Stimulated activated effector memory CD8-positive, alpha-beta T cell treated with anti-CD3 and anti-CD28 coated beads, Interleukin-12 subunit alpha, Interleukin-12 subunit beta, amount 100 ng/mL, for 72 hours (primary cell): ENCODE results near the gene PKN1.
A peak's percentile ranks its signal among the peaks of the same experiment; 100 is the strongest.
"Not testable (repeated sequence)": the region's sequence is repeated elsewhere in the genome, so short reads cannot be mapped to it uniquely, and the experiment has no call there.

Experiments used
- ATAC-seq: fragments of 150-1000 bp; cut with Tn5 transposase; 2 replicates; pipeline ENCODE4 v1.10.0; 2021
- DNase-seq, 2 donors: peaks; one replicate each; pipeline ENCODE4 v3.0.0; 2021 to 2022; ENCODE audit warnings: low spot score in 2 of 2
- H3K27ac Mint-ChIP-seq: one replicate; pipeline ENCODE4 v1.8.0; 2022; ENCODE audit warnings: mild to moderate bottlenecking, mixed read lengths
- H3K36me3 Mint-ChIP-seq: one replicate; pipeline ENCODE4 v1.8.0; 2022; ENCODE audit warnings: mild to moderate bottlenecking, mixed read lengths
- H3K4me1 Mint-ChIP-seq: one replicate; pipeline ENCODE4 v1.8.0; 2022; ENCODE audit warnings: mixed read lengths
- H3K4me3 Mint-ChIP-seq: one replicate; pipeline ENCODE4 v1.8.0; 2022; ENCODE audit warnings: mild to moderate bottlenecking, mixed read lengths
- H3K9me3 Mint-ChIP-seq: one replicate; pipeline ENCODE4 v1.8.0; 2022; ENCODE audit warnings: mixed read lengths

Gene PKN1

DNA sequence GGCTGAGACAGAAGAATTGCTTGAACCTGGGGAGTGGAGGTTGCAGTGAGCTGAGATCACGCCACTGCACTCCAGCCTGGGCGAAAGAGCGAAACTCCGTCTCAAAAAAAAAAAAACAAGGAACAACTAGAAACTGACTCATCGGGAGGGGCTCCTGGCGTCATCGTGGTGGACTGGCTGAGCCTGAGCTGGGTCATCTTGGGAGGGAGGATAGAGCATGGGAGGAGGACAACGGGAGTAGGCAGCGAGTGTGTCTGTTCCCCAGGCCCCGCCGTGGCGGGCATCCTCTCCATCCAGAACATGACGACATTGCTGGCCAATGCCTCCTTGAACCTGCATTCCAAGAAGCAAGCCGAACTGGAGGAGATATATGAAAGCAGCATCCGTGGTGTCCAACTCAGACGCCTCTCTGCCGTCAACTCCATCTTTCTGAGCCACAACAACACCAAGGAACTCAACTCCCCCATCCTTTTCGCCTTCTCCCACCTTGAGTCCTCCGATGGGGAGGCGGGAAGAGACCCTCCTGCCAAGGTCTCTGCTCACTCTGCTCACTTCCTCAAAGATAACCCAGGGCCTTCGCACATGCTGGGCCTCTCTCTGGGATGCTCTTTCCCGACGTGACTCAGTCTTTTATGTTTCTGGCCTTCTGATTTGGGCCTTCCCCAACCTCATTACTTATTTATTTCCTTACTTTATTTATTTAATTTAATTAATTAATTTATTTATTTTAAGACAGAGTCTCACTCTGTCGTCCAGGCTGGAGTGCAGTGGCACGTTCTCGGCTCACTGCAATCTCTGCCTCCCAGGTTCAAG is 30.6 kb upstream of the PKN1 start:
- no peak for ATAC-seq
- H3K4me1 Mint-ChIP-seq, result peaks cover 48% of the 10 kb centered on the region
- DNase-seq, result no peak

DNA sequence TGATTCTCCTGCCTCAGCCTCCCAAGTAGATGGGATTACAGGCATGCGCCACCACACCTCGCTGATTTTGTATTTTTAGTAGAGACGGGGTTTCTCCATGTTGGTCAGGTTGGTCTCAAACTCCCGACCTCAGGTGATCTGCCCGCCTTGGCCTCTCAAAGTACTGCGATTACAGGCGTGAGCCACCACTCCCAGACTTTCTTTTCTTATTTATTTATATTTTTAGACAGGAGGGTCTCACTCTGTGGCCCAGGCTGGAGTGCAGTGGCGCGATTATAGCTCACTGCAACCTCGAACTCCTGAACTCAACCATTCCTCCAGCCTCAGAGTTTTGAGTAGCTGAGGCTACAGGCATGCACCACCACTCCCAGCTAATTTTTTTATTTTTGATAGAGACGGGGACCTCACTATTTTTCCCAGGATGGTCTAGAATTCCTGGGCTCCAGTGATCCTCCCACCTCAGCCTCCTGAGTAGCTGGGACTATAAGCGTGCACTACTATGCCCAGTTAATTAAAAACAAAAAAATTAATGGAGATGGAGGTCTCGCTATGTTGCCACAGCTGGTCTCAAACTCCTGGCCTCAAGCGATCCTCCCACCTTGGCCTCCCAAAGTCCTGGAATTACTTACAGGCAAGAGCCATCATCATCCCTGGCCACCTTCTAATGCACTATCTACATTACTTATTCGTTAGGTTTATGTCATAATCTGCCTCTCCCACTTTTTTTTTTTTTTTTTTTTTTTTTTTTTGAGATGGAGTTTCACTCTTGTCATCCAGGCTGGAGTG is 29.8 kb upstream of the PKN1 start:
- Mint-ChIP-seq H3K27ac (peak overlapping the region; percentile 82), H3K36me3 (peaks cover 100% of the 10 kb centered on the region), H3K4me1 (peaks cover 49% of the 10 kb centered on the region)
- not testable (repeated sequence) for ATAC-seq, H3K4me3 Mint-ChIP-seq, H3K9me3 Mint-ChIP-seq, DNase-seq

More for the DNA sequence above, 30.6 kb upstream of the PKN1 start:
- peak overlapping the region; percentile 82 for H3K27ac Mint-ChIP-seq
- peaks cover 100% of the 10 kb centered on the region for H3K36me3 Mint-ChIP-seq
- no peak overlapping the region for H3K4me3 Mint-ChIP-seq
- no peaks in the 10 kb centered on the region for H3K9me3 Mint-ChIP-seq

DNA sequence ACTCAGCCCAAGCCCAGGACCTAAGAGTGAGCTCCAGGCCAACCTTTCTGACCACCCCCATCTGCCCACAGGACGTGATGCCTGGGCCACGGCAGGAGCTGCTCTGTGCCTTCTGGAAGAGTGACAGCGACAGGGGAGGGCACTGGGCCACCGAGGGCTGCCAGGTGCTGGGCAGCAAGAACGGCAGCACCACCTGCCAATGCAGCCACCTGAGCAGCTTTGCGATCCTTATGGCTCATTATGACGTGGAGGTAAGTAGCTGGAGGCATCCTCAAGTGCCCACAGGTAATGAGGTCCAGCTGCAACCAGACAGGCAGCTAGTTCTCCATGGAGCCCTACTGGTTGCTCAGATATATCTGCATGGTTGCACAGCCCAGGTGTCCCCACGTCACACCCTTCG is 28.8 kb upstream of the PKN1 start:
- H3K4me1 Mint-ChIP-seq, result peaks cover 59% of the 10 kb centered on the region
- no peaks in the 10 kb centered on the region for H3K9me3 Mint-ChIP-seq
- ATAC-seq (no peak), DNase-seq (no peak)
- H3K4me3 Mint-ChIP-seq, result no peak overlapping the region
- H3K27ac Mint-ChIP-seq, result peak overlapping the region; percentile 67
- H3K36me3 Mint-ChIP-seq, result peaks cover 100% of the 10 kb centered on the region

DNA sequence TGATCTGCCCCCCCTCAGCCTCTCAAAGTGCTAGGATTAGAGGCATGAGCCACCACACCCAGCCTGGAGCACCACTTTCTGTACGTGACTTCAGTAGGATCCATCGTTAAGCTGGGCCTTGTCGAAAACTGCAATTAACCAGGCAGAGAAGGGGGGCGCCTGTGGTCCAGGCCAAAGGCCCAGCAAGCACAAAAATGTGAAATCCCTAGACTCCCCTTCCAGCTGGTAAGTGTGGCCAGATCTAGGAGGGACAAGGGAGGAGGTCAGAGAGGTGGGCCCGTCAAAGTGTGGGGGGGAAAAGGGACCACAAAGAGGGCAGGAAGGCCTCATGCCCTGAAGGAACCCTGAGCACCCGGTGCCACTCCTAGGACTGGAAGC is 27.7 kb upstream of the PKN1 start:
- peaks cover 69% of the 10 kb centered on the region for H3K4me1 Mint-ChIP-seq
- H3K36me3 Mint-ChIP-seq, result peaks cover 100% of the 10 kb centered on the region
- DNase-seq (no peak), ATAC-seq (no peak)
- no peak overlapping the region for H3K4me3 Mint-ChIP-seq
- H3K27ac Mint-ChIP-seq, result peak overlapping the region; percentile 86
- H3K9me3 Mint-ChIP-seq, result no peaks in the 10 kb centered on the region

DNA sequence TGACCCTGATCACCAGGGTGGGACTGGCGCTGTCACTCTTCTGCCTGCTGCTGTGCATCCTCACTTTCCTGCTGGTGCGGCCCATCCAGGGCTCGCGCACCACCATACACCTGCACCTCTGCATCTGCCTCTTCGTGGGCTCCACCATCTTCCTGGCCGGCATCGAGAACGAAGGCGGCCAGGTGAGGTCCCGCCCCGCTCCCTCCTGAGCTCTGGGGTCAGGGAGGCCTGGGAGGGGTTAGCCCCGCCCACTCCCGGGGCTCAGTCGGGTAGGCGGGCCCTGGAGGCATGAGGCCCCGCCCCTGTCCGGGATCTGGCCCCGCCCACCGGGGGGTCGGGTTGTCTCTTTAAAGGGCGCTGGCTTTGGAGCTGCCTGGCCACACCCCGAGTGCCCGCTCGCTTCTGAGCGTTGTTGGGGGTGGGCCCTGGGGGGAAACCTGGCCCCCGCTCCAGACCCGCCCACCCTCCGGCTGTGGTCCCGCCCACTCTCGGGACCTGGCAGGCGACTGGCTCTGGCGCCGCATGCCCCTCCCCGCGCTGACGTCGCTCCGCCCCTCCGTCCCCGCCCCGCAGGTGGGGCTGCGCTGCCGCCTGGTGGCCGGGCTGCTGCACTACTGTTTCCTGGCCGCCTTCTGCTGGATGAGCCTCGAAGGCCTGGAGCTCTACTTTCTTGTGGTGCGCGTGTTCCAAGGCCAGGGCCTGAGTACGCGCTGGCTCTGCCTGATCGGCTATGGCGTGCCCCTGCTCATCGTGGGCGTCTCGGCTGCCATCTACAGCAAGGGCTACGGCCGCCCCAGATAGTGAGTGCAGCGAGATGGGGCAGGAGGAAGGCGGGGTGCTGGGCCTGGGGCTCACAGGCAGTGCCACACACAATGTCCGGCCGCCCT is 27.1 kb upstream of the PKN1 start:
- H3K36me3 Mint-ChIP-seq, result peaks cover 100% of the 10 kb centered on the region
- H3K27ac Mint-ChIP-seq, result peak overlapping the region; percentile 86
- peak; percentile 71 for ATAC-seq
- DNase-seq, result peak; percentile 95 to 97
- H3K4me1 Mint-ChIP-seq, result peaks cover 72% of the 10 kb centered on the region
- H3K9me3 Mint-ChIP-seq, result no peaks in the 10 kb centered on the region
- H3K4me3 Mint-ChIP-seq, result no peak overlapping the region

DNA sequence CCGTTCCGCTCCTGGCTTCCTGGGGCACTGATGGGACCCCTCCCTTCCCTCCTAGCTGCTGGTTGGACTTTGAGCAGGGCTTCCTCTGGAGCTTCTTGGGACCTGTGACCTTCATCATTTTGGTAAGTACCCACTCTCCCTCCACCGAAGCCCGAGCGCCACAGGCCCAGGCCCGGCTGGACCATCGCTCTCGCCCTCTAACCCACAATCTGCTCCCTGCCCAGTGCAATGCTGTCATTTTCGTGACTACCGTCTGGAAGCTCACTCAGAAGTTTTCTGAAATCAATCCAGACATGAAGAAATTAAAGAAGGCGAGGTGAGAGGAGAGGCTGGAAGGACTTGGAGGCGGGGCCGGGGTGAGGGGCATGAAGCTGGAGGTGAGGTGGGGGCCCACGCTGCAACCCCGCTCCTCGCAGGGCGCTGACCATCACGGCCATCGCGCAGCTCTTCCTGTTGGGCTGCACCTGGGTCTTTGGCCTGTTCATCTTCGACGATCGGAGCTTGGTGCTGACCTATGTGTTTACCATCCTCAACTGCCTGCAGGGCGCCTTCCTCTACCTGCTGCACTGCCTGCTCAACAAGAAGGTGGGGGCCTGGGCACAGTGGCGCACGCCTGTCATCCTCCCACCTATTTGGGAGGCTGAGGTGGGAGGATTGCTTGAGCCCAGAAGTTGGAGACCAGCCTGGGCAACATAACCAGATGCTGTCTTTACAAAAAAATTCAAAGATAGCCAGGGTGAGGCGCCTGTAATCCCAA is 26.3 kb upstream of the PKN1 start:
- H3K4me3 Mint-ChIP-seq, result no peak overlapping the region
- peaks cover 100% of the 10 kb centered on the region for H3K36me3 Mint-ChIP-seq
- no peak for ATAC-seq
- peaks cover 73% of the 10 kb centered on the region for H3K4me1 Mint-ChIP-seq
- H3K9me3 Mint-ChIP-seq, result no peaks in the 10 kb centered on the region
- DNase-seq, result no peak
- peak overlapping the region; percentile 86 for H3K27ac Mint-ChIP-seq

DNA sequence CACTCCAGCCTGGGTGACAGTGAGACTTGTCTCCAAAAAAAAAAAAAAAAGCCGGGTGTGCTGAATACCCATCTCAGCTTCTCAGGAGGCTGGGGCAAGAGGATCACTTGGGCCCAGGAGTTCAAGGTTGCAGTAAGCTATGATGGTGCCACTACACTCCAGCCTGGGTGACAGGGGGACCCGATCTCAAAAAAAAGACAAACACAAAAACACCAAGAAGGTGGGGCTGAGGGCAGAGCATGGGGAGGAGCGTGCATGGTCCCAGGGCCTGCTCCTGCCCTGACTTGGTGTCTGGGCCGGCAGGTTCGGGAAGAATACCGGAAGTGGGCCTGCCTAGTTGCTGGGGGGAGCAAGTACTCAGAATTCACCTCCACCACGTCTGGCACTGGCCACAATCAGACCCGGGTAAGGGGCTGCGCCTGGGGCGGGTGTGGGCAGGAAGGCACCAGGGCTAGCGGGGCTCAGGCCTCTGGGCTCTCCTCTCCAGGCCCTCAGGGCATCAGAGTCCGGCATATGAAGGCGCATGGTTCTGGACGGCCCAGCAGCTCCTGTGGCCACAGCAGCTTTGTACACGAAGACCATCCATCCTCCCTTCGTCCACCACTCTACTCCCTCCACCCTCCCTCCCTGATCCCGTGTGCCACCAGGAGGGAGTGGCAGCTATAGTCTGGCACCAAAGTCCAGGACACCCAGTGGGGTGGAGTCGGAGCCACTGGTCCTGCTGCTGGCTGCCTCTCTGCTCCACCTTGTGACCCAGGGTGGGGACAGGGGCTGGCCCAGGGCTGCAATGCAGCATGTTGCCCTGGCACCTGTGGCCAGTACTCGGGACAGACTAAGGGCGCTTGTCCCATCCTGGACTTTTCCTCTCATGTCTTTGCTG is 25.3 kb upstream of the PKN1 start:
- H3K4me3 Mint-ChIP-seq, result no peak overlapping the region
- H3K27ac Mint-ChIP-seq, result peak overlapping the region; percentile 86
- H3K36me3 Mint-ChIP-seq, result peaks cover 100% of the 10 kb centered on the region
- DNase-seq (no peak), ATAC-seq (no peak)
- H3K4me1 Mint-ChIP-seq, result peaks cover 82% of the 10 kb centered on the region
- no peaks in the 10 kb centered on the region for H3K9me3 Mint-ChIP-seq

DNA sequence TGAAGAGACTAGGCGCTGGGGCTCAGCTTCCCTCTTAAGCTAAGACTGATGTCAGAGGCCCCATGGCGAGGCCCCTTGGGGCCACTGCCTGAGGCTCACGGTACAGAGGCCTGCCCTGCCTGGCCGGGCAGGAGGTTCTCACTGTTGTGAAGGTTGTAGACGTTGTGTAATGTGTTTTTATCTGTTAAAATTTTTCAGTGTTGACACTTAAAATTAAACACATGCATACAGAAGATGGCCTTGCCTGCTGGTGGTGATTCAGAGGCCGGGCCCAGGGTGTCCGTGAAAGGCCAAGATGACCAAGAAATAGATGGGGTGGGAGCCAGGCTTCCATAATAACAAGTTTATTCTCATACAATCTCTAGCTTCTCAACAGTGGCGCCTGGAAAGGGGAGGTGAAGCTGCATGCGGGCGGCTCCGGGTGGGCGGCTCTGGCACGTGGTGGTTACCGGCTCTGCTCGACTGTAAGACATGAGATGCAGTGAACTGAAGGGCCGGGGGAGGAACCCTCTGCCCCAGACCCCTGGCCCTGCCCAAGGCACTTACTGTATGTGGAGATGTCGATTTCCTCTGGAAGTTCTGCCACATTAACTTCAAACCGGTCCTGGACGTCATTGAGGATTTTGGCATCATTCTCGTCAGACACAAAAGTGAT is 24.5 kb upstream of the PKN1 start:
- Mint-ChIP-seq H3K36me3 (peaks cover 100% of the 10 kb centered on the region), H3K4me1 (peaks cover 90% of the 10 kb centered on the region), H3K27ac (peak overlapping the region; percentile 86), H3K9me3 (no peaks in the 10 kb centered on the region), H3K4me3 (peak overlapping the region; percentile 46)
- ATAC-seq (no peak), DNase-seq (no peak)

DNA sequence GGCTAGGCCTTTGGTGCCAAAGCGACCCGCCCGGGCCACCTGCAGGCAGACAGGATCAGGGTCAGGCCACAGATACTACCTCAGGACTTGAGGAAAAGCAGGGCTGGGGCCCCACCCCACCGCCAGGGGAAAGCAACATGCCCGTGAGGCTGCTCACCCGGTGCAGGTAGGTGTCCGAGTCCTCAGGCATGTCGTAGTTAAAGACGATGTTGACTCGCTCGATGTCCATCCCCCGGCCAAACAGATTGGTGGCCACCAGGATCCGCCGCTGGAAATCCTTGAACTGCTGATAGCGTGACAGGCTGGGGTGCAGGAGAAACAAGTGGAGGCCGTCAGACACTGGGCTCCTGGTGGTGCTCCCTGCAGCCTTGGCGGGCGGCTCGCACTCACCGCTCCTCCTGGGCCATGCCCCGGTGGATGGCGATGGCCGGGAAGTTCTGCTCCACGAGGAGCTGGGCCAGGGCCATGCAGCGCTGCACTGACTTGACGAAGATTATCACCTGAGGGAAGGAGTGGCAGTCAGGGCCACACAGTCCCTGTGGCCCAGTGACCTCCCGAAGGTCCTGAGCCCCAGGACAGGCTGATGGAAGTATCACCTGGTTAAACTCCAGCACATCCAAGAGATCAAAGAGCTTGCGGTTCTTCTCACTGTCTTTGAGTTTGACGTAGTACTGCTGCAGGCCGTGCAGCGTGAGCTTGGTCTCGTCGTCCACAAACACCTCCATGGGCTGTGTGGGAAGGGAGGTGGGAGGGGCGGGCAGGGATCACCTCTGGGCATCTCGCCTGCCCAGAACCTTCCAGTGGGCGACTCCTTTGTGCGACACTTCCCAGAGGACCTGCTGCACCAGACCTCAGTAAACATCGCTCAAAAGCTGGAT is 23.7 kb upstream of the PKN1 start:
- no peak for ATAC-seq
- H3K4me3 Mint-ChIP-seq, result peak overlapping the region; percentile 46
- no peak for DNase-seq
- peaks cover 90% of the 10 kb centered on the region for H3K4me1 Mint-ChIP-seq
- no peaks in the 10 kb centered on the region for H3K9me3 Mint-ChIP-seq
- peaks cover 100% of the 10 kb centered on the region for H3K36me3 Mint-ChIP-seq
- peak overlapping the region; percentile 86 for H3K27ac Mint-ChIP-seq

DNA sequence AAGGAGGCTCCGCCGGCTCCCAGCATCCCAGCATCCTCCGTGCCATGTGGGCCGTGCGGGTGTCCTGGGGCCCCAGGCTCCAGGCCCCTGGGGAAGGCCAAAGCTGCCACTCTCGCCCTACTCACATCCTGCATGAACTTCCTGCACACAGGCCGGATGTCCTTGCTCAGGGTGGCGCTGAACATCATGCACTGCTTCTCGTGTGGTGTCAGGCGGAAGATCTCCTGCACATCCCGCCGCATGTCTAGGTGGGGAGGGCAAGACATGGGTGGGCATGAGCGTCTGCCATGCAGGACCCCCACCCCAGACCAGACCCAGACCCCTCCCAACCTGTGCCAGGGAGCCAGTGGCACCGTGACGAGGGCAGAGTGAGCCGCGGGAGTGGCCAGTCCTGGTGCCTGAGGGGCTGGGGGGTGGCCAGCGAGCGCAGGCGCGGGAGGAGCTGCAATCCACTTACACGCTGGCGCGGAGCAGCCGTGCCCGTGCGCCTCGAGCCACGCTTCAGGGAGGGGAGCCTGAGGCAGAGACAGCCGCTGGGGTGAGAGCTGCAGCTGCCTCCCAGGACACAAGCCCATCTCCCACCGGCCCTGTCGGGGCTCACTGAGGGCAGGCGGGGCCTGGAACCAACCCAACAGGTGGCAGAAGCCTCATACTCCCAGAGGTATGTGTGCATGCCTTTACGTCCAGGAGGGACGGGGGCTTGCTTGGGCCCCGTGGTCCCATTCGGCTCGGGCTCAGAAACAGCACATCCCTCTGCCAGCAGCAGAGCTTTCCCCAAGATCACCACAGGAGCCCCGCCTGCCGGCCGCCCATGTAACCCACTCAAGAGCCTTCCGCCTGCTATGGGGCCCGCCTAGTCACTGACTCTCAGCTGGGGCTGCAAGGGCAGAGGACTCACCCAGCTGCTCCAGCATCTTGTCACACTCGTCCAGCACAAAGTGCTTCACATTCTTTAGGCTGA is 22.7 kb upstream of the PKN1 start:
- Mint-ChIP-seq H3K4me3 (peak overlapping the region; percentile 46), H3K27ac (peak overlapping the region; percentile 86), H3K4me1 (peaks cover 91% of the 10 kb centered on the region), H3K9me3 (no peaks in the 10 kb centered on the region), H3K36me3 (peaks cover 100% of the 10 kb centered on the region)
- ATAC-seq (peak; percentile 58), DNase-seq (no peak)

DNA sequence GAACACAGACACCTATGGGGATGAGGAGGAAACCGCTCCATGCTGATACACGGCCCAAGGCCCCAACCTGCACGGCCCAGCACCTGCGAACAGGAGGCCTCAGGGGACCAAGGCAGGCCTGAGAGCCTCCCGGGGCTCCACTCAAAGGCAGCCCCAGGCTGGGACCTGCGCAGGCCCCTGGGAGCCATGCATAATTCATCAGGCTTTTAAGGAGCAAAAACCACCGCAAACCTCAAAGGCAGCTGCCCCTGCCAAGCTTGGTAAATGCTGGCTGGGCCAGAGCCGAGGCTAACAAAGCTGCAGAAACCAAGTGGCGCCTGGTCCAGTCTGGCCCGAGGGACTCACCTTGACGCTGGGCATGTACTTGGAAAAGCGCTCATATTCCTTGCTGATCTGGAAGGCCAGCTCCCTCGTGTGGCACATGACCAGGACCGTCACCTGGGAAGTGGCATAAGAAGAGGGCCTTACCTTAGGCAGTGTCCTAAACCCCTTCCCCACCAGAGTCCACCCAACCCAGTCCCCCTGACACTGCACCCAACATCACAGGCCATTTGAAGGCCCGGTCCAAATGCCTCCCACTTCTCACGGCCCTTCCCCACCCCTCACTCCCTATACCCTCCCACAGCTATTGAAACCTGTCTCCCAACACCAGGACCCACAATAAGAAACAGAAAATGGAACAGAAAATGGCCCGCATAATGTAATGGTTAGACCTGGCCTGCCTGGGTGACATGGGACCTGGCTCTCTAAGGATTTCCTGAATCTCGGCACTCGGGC is 21.8 kb upstream of the PKN1 start:
- peak overlapping the region; percentile 86 for H3K27ac Mint-ChIP-seq
- DNase-seq (no peak), ATAC-seq (no peak)
- H3K36me3 Mint-ChIP-seq, result peaks cover 100% of the 10 kb centered on the region
- H3K4me1 Mint-ChIP-seq, result peaks cover 91% of the 10 kb centered on the region
- H3K9me3 Mint-ChIP-seq, result no peaks in the 10 kb centered on the region
- peak overlapping the region; percentile 46 for H3K4me3 Mint-ChIP-seq
